OCI-LY1 (cell line): ENCODE results near the gene HYAL2.

ENCODE experiments used
- H2AFZ ChIP-seq: fragments of 200-600 bp; sonication (generic), shearing (Covaris generic); 2 replicates; pipeline ENCODE4 v1.6.0; 2014; ENCODE audit warnings: antibody characterized with exemption, mild to moderate bottlenecking, low read length
- H3F3A ChIP-seq: fragments of 200-600 bp; sonication (generic), shearing (Covaris generic); 2 replicates; pipeline ENCODE4 v1.6.0; 2014; ENCODE audit warnings: mild to moderate bottlenecking, antibody characterized with exemption, low read length, moderate library complexity; ENCODE audit not compliant: insufficient read depth
- H3K27ac ChIP-seq: fragments of 200-600 bp; sonication (generic); 2 replicates; pipeline ENCODE4 v1.5.1; 2014; ENCODE audit warnings: low read length, mixed run types, mild to moderate bottlenecking, low read depth; ENCODE audit not compliant: poor library complexity, severe bottlenecking
- H3K27me3 ChIP-seq: fragments of 200-600 bp; sonication (generic); 2 replicates; pipeline ENCODE4 v1.6.0; 2014; ENCODE audit warnings: antibody characterized with exemption, mild to moderate bottlenecking, low read length, moderate library complexity; ENCODE audit not compliant: insufficient read depth
- H3K36me3 ChIP-seq: fragments of 200-600 bp; sonication (generic); 2 replicates; pipeline ENCODE4 v1.6.1; 2014; ENCODE audit warnings: mild to moderate bottlenecking, antibody characterized with exemption, low read length, moderate library complexity, mixed read lengths; ENCODE audit not compliant: insufficient read depth
- H3K4me1 ChIP-seq: fragments of 200-600 bp; sonication (generic); 2 replicates; pipeline ENCODE4 v1.5.1; 2014; ENCODE audit warnings: mild to moderate bottlenecking, low read length, moderate library complexity; ENCODE audit not compliant: insufficient read depth, severe bottlenecking
- H3K4me2 ChIP-seq: fragments of 200-600 bp; sonication (generic), shearing (Covaris generic); 2 replicates; pipeline ENCODE4 v1.6.1; 2014; ENCODE audit warnings: low read length
- H3K4me3 ChIP-seq: fragments of 200-600 bp; sonication (generic); 2 replicates; pipeline ENCODE4 v1.5.1; 2014; ENCODE audit warnings: low read length, low read depth, mild to moderate bottlenecking, mixed read lengths; ENCODE audit not compliant: poor library complexity, severe bottlenecking
- H3K79me2 ChIP-seq: fragments of 200-600 bp; shearing (Covaris generic); 2 replicates; pipeline ENCODE4 v1.6.1; 2016; ENCODE audit warnings: mixed run types, low read length, mixed read lengths; ENCODE audit not compliant: insufficient read depth
- H3K9ac ChIP-seq: fragments of 200-600 bp; sonication (generic), shearing (Covaris generic); 2 replicates; pipeline ENCODE4 v1.6.1; 2014; ENCODE audit warnings: mild to moderate bottlenecking, low read length, mixed read lengths
- H3K9me2 ChIP-seq: fragments of 200-600 bp; sonication (generic), shearing (Covaris generic); 2 replicates; pipeline ENCODE4 v1.6.1; 2014; ENCODE audit warnings: low read depth, mild to moderate bottlenecking, low read length, mixed read lengths
- H3K9me3 ChIP-seq: fragments of 200-600 bp; shearing (Covaris generic); 2 replicates; pipeline ENCODE4 v1.6.1; 2014; ENCODE audit warnings: low read length, mixed read lengths
- H4K20me1 ChIP-seq: fragments of 200-600 bp; sonication (generic), shearing (Covaris generic); 2 replicates; pipeline ENCODE4 v1.6.0; 2016; ENCODE audit warnings: mild to moderate bottlenecking, low read length; ENCODE audit not compliant: insufficient read depth
- CTCF ChIP-seq: fragments of 200-600 bp; sonication (generic), shearing (Covaris generic); IDR thresholded peaks from 2 replicates; pipeline ENCODE4 v1.5.1; 2017; ENCODE audit warnings: mild to moderate bottlenecking, antibody characterized with exemption, low read length, moderate library complexity, mixed read lengths
- EZH2 ChIP-seq: fragments of 200-600 bp; sonication (generic), shearing (Covaris generic); IDR thresholded peaks from 2 replicates; pipeline ENCODE4 v1.8.0; 2017; ENCODE audit warnings: borderline replicate concordance, mixed run types, mild to moderate bottlenecking, antibody characterized with exemption, low read length, moderate library complexity, mixed read lengths

Gene HYAL2

GRCh38 chr3:50292159-50293078, 30.1 kb downstream of the HYAL2 start, which contains the start of gene IFRD2:
Gene IFRD2 (minus strand): TSS chr3:50292429. CDS start chr3:50292274, 155 bp downstream.
- Histone ChIP-seq H3K4me1 (peaks cover 19% of the 10 kb centered on the region), H3K4me3 (peak within 1 kb of the TSS; percentile 99), H3K4me2 (peak within 1 kb of the TSS; percentile 95), H3K9ac (peak within 1 kb of the TSS; percentile 99), H2AFZ (no peak within 1 kb of the TSS), H3K9me2 (no peaks in the 10 kb centered on the region), H3K36me3 (peaks cover 33% of the 10 kb centered on the region), H3F3A (no peaks in the 10 kb centered on the region), H3K27ac (peak within 1 kb of the TSS; percentile 50), H3K79me2 (peaks cover 10% of the 10 kb centered on the region), H3K27me3 (no peaks in the 10 kb centered on the region), H4K20me1 (no peaks in the 10 kb centered on the region), H3K9me3 (no peaks in the 10 kb centered on the region)
- no peak for TF ChIP-seq EZH2
- no peak for TF ChIP-seq CTCF

GRCh38 chr3:50290161-50290641, 32.3 kb downstream of the HYAL2 start:
- Histone ChIP-seq H3K27me3 (no peaks in the 10 kb centered on the region), H3K4me2 (0 out of 2 replicates have a peak overlapping the region, but pooled peaks have one; percentile 95), H3K9me2 (no peaks in the 10 kb centered on the region), H3K36me3 (peaks cover 50% of the 10 kb centered on the region), H3K79me2 (peaks cover 10% of the 10 kb centered on the region), H4K20me1 (no peaks in the 10 kb centered on the region), H3K9ac (no peak overlapping the region), H3K4me1 (peaks cover 19% of the 10 kb centered on the region), H3K27ac (no peak overlapping the region), H2AFZ (no peak overlapping the region), H3K4me3 (peak overlapping the region; percentile 99), H3K9me3 (no peaks in the 10 kb centered on the region), H3F3A (no peaks in the 10 kb centered on the region)
- no peak for TF ChIP-seq EZH2
- TF ChIP-seq CTCF = no peak

- H3K36me3 ChIP-seq = peaks cover 50% of the 10 kb centered on the region
- no peaks in the 10 kb centered on the region for H3K27me3 ChIP-seq
Observed at GRCh38 chr3:50289130-50289529, 33.4 kb downstream of the HYAL2 start.

More at GRCh38 chr3:50289130-50289529, 33.4 kb downstream of the HYAL2 start:
- no peak overlapping the region for H3K27ac ChIP-seq
- no peak overlapping the region for H2AFZ ChIP-seq
- H3K4me2 ChIP-seq = no peak overlapping the region
- TF ChIP-seq CTCF = no peak
- TF ChIP-seq EZH2 = no peak
- no peak overlapping the region for H3K9ac ChIP-seq
- no peaks in the 10 kb centered on the region for H3K9me2 ChIP-seq
- peaks cover 10% of the 10 kb centered on the region for H3K79me2 ChIP-seq
- peaks cover 19% of the 10 kb centered on the region for H3K4me1 ChIP-seq
- no peaks in the 10 kb centered on the region for H3F3A ChIP-seq
- H3K9me3 ChIP-seq = no peaks in the 10 kb centered on the region
- H3K4me3 ChIP-seq = no peak overlapping the region
- H4K20me1 ChIP-seq = no peaks in the 10 kb centered on the region
